Activated CD8-positive, alpha-beta memory T cell treated with anti-CD3 and anti-CD28 coated beads for 1 hour (primary cell): ENCODE data around the gene PALD1.
"Not testable (repeated sequence)": the region's sequence is repeated elsewhere in the genome, so short reads cannot be mapped to it uniquely, and the experiment has no call there.

Experiments
- DNase-seq, 2 donors: peaks; one replicate each; pipeline ENCODE4 v3.0.0-alpha.2; 2020; ENCODE audit warnings: low read depth in 1 of 2; ENCODE audit errors: extremely low read depth in 1 of 2

Gene PALD1

DNA sequence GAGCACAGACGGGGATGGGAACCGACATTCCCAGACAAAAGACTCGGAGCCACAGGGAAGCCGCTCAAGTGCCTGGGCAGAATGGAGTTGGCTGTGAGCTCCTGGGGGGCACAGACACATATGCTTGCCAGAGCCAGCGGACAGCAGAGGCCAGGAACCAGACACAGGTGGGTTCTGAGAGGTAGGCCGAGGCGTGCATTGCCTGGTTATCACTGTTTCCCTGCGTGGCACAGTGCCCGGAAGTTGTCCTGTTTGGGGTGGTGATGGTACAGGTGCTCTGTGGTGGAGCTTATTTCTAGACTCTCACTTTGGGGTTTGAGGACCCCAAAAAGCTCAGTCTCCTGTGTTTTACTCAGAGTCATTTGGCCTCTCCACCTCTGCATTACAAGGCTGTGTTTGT, 2.5 kb downstream of the PALD1 start:
- no peak for DNase-seq

DNA sequence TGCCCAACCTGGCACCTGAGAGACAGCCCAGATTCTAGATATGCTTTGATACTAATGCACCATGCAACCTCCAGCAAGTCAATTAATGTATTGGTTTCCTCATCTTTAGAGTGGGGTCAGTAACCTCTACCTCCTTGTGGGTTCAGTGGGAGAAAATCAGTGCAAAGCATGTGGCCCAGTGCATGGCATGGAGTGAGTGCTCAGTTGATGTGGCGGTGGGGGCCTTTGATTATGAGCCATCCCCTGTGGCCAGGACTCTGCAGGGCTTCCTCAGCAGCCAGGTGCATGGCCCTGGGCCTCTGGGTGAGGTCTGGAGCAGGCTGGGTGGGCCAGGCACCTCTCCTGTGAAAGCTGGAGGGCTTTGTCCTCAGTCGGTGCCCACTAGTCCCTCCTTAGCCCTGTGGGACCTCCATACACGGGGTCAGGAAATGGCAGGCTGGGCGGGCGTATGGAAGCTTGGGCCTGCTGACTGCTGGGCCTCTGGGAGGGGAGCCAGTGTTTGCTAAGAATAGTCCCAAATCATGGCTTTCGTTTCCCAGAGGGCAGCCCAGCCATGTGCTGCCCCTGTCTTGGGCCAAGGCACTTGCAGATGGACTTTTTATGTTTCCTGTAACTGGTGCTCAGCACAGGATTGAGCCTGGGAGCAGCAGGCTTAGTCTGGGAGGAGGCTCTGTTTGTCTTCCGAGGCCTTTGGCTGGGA, 3.4 kb downstream of the PALD1 start:
- DNase-seq = no peak

DNA sequence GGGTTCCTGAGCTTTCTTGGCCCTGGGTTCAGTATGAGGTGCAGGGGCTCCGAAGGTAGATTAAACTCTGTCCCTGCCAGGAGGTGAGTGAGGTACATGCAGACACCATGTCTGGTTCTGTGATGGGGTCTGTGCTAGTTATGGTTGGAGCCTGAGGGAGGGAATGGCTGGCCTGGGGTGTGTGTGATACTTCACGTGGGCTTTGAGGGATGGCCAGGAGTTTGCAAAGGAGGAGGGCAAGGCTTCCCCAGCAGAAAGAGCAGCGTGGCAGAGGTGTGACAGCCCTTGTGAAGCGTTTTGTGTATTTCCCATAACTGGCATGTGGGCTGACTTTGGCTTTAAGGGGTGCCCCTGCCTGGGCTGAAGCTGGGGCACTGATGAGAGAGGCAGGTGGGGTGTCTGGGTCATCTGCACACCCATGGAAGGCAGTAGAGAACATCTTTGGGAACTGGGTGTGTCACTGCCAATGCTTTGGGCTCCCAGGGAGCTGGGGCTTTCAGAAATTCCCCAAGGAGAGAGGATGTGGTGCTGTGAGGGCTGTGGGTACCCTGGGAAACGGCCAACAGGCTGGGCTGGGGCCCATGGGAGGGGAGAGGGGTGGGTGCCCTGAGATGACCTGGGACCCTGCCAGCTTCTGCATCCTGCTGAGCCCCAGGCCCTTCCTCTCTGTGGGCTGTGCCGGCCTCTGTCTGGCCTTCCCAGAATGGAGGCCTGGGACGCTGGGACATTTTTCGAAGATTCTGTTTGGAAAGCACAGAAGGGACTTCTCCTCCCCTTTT, 4.6 kb downstream of the PALD1 start:
- no peak for DNase-seq

- not testable (repeated sequence) for DNase-seq
These were observed 5.3 kb downstream of the PALD1 start for GRCh38 chr10:70483872-70484271.

DNA sequence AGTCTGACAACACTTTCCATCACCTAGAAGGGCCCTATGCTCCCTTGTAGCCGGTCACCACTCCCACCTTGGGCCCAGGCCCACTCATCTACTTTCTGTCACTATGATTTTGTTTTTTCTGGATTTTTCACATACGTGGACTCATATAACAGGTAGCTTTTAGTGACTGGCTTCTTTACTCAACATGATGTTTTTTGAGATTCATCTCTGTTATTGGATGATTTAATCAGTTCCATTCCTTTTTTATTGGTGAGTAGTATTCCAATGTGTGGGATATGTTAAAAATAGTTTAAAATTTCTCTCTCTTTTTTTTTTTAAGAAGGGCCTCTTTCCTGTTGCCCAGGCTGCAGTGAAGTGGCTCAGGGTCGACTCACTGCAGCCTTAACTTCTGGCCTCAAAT, 9.3 kb downstream of the PALD1 start:
- DNase-seq = no peak

DNA sequence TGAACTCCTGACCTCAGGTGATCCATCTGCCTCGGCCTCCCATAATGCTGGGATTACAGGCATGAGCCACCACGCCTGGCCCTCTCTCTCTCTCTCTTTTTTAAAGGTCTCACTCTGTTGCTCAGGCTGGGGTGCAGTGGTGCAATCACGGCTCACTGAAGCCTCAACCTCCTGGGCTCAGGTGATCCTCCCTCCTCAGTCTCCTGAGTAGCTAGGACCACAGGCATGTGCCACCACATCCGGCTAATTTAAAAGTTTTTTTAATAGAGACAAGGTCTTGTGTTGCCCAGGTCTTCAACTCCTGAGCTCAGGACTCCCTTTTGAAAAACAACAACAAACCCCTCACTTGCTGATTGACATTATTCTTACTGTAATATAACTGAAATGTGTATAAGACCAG, 11.6 kb downstream of the PALD1 start:
- no peak for DNase-seq

- no peak for DNase-seq
These were observed 13.0 kb downstream of the PALD1 start for GRCh38 chr10:70491614-70492013.

GRCh38 chr10:70492786-70493659, 14.5 kb downstream of the PALD1 start:
- no peak for DNase-seq

GRCh38 chr10:70493660-70494234, 15.2 kb downstream of the PALD1 start:
- no peak for DNase-seq

DNA sequence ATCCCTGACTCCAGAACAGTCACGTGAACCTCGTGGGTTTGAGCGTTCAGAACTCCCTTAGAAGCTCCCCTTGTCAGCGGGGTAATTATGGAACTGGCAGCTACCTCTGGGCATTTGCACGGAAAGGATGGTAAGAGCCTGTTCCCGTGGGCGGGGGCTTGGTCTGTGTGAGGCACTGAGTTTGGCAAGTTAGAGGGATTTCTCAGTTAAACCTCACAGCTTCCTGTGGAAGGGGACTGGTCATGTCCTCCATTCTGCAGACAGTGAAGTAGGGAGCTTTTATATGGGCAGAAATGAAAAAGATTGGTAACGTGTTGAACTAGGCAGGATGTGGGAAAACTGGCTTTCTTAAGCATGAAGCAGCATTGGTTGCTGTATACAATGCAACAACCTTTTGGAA, 16.0 kb downstream of the PALD1 start:
- DNase-seq = no peak

DNA sequence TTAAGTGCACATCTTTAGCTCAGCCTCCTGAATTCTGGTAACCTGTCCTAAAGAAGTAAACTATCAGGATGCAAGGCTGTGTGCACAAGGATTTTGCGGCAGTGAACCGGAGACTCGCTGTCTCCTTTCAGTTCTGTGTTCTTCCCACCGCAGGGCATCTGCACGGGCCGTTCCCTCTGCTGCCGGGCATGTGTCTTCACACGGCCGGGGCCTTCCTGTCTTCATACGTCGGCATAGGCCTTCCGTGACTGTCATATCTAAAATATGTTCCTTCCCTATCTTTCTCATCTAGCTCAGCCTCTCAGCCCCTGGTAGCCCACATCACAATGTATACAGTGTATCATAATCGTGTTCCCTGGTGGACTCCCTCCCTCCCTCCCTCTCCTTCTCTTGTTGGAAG, 16.4 kb downstream of the PALD1 start:
- DNase-seq = no peak

DNA sequence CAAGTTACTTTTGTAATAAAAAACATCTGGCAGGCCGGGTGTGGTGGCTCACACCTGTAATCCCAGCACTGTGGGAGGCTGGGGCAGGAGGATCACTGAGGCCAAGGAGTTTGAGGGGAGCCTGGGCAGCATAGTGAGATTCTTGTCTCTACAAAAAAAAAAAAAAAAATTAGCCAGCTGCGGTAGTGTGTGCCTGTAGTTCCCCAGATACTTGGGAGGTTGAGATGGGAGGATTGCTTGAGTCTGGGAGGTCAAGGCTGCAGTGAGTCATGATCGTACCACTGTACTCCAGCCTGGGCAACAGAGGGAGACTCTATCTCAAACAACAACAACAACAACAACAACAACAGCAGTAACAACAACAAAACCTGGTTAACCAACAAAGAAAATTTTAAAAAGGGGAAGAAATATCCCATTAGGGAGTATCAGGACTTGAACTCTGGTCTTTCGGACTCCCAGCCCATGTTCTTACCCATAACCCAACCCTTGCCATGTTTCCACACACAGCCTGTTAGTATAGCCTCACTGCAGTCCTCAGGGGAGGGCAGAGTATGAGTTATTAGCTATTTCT, 17.2 kb downstream of the PALD1 start:
- no peak for DNase-seq

DNA sequence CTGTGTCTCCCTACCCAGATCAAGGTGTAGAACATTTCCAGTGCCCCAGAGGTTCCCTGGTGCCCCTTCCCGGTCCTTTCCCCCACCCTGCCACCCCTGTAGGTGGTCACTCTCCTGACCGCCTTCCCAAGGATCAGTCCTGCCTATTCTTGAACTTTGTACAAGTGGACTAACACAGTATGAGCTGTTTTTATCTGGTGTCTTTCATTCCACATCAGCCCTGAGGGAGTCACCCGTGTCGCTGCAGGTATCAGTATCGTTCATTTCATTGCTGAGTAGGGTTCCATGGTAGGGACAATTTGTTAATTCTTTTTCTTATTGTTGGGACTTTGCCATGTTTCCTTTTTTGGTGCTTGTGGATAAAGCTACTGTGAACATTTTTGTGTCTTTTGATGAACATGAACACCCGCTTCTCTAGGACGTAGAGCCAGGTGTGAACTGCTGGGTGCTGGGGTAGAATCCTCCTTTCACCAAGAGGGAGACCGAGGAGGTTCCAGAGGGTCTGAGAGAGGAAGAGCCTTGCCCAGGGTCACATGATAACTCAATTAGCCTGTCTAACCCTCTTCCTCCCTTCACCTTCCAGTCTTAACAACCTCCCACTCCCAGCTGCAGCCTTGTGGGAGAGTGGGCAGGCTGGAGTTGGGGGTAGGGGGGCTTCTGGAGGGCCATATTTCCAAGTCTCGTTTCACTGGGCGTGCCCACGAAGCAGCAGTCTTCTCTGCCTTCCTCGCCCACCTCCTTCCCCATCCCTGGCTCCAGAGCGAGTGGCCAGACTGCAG, 18.0 kb downstream of the PALD1 start:
- DNase-seq = no peak

GRCh38 chr10:70497120-70497545, 18.6 kb downstream of the PALD1 start:
- no peak for DNase-seq

GRCh38 chr10:70498970-70499835, 20.6 kb downstream of the PALD1 start:
- no peak for DNase-seq

DNA sequence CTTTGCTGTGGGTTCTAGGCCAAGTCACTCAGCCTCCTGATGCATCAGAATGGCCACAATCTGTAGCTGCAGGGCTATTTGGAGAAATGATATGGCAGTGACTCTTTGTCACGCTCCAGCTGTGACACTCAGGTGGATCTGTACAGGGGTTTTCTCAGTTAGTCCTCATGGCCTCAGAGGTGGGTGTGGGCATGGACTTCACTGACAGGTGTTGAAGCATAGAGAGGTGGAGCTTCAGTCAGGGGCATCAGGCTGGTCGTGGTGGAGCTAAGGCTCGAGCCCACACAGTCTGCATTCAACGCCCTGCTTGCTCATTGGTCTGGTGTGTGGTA, 21.2 kb downstream of the PALD1 start:
- no peak for DNase-seq

DNA sequence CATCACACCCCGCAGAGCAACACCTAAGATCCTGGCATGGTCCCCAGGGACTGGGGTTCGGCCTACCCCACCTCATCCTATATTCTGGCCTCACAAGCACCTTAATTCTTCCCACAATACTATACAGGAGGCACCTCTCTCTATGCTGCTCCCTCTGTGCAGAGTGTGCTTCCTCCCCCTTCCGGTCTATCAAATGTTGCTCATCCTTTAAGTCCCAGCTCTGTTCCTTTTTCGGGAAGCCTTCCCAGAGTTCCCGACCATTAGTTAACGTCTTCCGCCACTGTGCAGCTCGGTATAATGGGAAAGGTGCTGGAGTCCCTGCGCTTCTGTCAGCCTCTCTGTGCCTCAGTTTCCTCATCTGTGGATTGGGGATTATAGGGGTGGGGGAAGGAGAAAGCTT, 21.8 kb downstream of the PALD1 start:
- DNase-seq = no peak

GRCh38 chr10:70500812-70501301, 22.3 kb downstream of the PALD1 start:
- DNase-seq = no peak

- DNase-seq = no peak
These were observed 23.8 kb downstream of the PALD1 start for GRCh38 chr10:70502406-70502805.
